GM19324 (cell line): ENCODE data around the gene TMPRSS6.

Source experiments
- ATAC-seq: cut with Tn5 transposase; IDR thresholded peaks from one replicate; pipeline ENCODE4 v1.9.1; 2021; ENCODE audit warnings: mild to moderate bottlenecking, moderate library complexity; ENCODE audit not compliant: unreplicated experiment, low FRiP score

The TMPRSS6 gene

DNA sequence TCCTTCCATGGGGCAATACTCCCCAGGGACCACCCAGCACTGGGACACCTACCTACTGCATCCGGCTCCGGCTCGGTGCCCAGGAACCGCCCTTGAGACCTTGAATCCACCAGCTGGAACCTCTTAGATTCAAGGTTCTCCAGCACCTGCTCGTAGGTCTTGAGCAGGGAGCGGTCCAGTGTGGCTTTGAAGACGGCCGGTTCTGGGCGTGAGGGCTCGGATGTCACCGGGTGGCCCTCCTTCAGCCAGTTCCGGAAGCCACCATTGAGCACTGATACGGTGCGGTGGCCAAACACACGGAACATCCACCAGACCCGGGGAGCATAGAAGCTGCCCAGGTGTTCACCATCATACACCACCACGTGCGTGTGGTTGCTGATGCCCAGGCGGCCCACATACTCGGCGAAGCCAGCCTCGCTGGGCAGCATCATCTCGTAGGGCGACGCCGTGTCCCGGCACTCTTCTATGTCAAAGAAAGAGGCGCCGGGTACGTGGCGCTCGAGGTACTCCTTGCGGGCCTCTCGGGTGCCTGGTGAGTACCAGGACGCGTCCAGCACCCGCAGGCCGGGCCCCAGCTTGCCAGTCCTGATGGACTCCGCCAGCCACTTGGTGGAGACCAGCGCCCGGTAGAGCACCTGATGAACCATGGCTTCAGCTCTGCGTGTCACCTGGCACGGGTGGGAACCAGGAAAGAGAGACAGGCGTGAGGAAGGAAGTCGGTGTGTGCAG lies 91.3 kb downstream of the TMPRSS6 start:
- no peak for ATAC-seq

DNA sequence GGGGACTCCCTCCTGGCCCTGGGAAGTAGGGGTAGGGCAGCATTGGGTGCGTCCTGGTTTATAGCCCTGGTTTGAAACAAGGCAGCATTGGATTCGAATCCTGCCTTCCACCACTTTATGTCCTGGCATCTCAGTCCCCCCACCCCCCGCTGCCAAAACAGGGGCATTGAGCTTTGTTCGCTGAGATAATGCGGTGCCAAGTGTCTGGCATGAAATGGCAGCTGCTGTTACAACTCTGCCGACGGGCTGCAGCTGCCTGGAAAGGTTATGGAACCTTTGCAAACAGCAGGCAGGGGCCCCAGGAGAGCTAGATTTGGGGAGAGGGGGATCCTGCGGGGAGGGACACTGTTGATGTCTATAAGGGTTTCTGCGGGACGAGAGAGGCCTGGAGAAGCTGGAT lies 92.2 kb downstream of the TMPRSS6 start:
- no peak for ATAC-seq

DNA sequence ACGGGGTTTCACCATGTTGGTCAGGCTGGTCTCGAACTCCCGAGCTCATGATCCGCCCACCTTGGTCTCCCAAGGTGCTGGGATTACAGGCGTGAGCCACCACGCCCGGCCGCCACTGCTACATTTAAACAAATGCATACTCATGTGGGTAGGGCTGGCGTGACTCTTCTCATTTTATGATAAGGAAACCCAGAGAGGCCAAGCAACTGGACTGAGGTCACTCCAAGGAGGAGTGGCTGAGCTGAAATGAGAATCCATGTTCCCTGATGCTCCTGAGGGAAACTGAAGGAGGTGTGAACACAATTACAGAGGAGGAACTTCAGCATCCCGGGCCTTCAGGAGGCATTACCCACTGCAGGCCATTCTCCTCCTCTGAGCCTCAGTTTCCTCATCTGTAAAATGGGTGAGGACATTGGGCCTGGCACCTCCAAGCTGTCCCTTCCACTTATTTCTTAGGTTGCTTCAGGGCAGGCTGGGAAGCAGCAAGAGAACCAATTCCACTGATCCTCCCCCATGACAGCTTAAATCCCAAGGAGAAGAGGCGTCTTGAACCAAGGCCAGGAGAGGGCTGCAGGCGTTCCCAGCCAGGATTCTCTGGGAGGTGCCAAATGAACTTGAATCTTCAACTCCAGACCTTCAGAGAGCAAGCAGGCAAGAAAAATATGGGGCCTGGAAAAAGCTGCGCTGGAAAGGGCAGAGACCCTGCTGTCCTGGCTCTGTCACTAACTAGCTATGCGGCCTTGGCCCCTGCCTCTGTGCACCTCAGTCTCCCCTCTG lies 93.2 kb downstream of the TMPRSS6 start:
- ATAC-seq: no peak

DNA sequence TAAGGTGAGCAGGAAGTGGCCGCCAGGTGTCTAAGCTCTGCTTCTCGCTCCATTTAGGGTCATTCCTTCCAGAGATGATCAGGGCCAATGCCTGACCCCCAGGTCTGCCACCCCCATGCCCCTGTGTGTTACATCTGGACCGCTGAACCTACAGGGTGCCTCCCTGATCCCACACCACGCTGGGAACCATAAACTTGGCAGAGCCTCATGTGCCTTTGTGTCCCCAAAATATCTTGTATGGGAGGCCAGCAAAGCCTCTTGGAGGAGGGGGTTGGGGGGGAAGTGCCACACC lies 94.0 kb downstream of the TMPRSS6 start:
- no peak for ATAC-seq
